Colonic mucosa (tissue), 4 donors: ENCODE results near the gene STXBP6. TPM values are rescaled to one million over a fixed set of nuclear protein-coding genes. Genes with fewer than 3 reads are reported as not detected.

ENCODE experiments used
- DNase-seq: peaks from one replicate; pipeline ENCODE4 v3.0.0-alpha.2; 2020
- H3K27ac ChIP-seq: fragments of 200-600 bp; one replicate; pipeline ENCODE4 v1.8.0; 2021
- H3K27me3 ChIP-seq: fragments of 200-600 bp; one replicate; pipeline ENCODE4 v1.8.0; 2021
- H3K36me3 ChIP-seq: fragments of 200-600 bp; one replicate; pipeline ENCODE4 v1.8.0; 2021
- H3K4me1 ChIP-seq: fragments of 200-600 bp; one replicate; pipeline ENCODE4 v1.8.0; 2021; ENCODE audit warnings: mild to moderate bottlenecking
- H3K4me3 ChIP-seq: fragments of 200-600 bp; one replicate; pipeline ENCODE4 v1.8.0; 2021
- H3K9ac ChIP-seq, 2 donors: one replicate each; pipeline ENCODE4 v1.7.0; 2013; ENCODE audit warnings: control low read depth in 2 of 2, low read depth in 2 of 2, low read length in 2 of 2
- H3K9me3 ChIP-seq: fragments of 200-600 bp; one replicate; pipeline ENCODE4 v1.8.0; 2021
- intact Hi-C: fragments of 100-400 bp; cut with DNase I; formaldehyde crosslinking; loops from one replicate; pipeline ENCODE4 v1.14.1; 2022
- total RNA-seq, 2 donors: library from RNA; stranded (reverse); fragmentation: NEBNext Ultra II Directional in 1 of 2; extraction: Animal tissue kit (Norgen Biotek cat#: 25700) in 1 of 2; gene quantifications; one replicate each; pipeline ENCODE4 v1.2.1, GENCODE V29; 2021
- TF ChIP-seq, protein P1 (sequence below): fragments of 200-600 bp; IDR thresholded peaks from one replicate; pipeline ENCODE4 v1.8.0; 2022; ENCODE audit warnings: antibody characterized with exemption, mild to moderate bottlenecking
- donor health status: healthy.
- donor health status: DM: no; HTN: no; CAD: no.
- donor health status: DM: no; HTN: no; CAD: no.

The STXBP6 gene
- total RNA-seq, 2 donors from 2014 or later: 23.7 to 26.1 TPM

DNA sequence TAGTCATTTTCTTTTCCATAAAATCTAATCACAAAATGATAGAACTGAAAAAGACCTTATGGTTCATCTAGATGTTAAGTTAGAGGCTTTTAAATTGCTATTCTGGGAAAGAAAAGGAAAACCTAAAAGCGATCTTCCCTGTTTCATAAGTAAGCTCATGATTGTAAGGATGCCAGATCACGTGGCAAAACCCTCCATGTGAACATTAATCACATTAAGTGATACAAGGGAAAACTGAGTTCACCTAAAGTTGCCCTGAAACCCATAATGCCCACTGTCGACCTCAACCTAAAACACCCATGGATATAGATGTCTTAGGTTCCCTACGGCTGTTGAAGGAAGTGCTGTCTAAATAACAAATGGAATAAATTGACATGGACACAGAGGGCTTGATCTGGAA lies 3.0 kb upstream of the STXBP6 start:
- intact Hi-C loops: no loop called here
- H3K36me3 ChIP-seq: no peaks in the 10 kb centered on the region
- TF ChIP-seq, protein P1, sequence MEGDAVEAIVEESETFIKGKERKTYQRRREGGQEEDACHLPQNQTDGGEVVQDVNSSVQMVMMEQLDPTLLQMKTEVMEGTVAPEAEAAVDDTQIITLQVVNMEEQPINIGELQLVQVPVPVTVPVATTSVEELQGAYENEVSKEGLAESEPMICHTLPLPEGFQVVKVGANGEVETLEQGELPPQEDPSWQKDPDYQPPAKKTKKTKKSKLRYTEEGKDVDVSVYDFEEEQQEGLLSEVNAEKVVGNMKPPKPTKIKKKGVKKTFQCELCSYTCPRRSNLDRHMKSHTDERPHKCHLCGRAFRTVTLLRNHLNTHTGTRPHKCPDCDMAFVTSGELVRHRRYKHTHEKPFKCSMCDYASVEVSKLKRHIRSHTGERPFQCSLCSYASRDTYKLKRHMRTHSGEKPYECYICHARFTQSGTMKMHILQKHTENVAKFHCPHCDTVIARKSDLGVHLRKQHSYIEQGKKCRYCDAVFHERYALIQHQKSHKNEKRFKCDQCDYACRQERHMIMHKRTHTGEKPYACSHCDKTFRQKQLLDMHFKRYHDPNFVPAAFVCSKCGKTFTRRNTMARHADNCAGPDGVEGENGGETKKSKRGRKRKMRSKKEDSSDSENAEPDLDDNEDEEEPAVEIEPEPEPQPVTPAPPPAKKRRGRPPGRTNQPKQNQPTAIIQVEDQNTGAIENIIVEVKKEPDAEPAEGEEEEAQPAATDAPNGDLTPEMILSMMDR: no peak

DNA sequence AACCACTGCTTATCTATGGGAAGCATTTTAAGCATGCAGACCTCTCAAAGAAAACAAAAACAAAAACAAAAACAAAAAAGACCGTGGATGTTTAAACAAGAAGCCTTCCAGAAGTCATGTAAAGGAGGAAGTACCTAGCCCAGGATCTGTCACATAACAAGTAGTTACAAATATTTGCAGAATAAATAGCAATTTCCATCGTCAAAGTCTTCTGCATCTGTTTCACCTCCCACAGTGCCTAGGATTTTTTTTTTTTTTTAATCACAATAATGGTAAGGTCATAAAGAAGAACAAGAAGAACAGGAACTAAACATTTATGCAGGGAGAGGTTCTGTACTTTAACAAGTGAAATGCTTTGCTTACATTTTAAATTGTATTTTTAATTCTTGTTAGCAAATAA lies 2.4 kb upstream of the STXBP6 start:
- Histone ChIP-seq H3K27ac (no peak overlapping the region), H3K4me3 (no peak overlapping the region), H3K9ac (no peak overlapping the region), H3K27me3 (no peaks in the 10 kb centered on the region), H3K4me1 (no peaks in the 10 kb centered on the region), H3K9me3 (no peaks in the 10 kb centered on the region), H3K36me3 (no peaks in the 10 kb centered on the region)
- TF ChIP-seq, protein P1: no peak
- DNase-seq: no peak
- intact Hi-C loops: no loop called here

More for the DNA sequence above, 3.0 kb upstream of the STXBP6 start:
- H3K4me3 ChIP-seq: no peak overlapping the region
- no peaks in the 10 kb centered on the region for H3K27me3 ChIP-seq
- no peaks in the 10 kb centered on the region for H3K4me1 ChIP-seq
- DNase-seq: no peak
- no peak overlapping the region for H3K27ac ChIP-seq
- no peak overlapping the region for H3K9ac ChIP-seq
- no peaks in the 10 kb centered on the region for H3K9me3 ChIP-seq

DNA sequence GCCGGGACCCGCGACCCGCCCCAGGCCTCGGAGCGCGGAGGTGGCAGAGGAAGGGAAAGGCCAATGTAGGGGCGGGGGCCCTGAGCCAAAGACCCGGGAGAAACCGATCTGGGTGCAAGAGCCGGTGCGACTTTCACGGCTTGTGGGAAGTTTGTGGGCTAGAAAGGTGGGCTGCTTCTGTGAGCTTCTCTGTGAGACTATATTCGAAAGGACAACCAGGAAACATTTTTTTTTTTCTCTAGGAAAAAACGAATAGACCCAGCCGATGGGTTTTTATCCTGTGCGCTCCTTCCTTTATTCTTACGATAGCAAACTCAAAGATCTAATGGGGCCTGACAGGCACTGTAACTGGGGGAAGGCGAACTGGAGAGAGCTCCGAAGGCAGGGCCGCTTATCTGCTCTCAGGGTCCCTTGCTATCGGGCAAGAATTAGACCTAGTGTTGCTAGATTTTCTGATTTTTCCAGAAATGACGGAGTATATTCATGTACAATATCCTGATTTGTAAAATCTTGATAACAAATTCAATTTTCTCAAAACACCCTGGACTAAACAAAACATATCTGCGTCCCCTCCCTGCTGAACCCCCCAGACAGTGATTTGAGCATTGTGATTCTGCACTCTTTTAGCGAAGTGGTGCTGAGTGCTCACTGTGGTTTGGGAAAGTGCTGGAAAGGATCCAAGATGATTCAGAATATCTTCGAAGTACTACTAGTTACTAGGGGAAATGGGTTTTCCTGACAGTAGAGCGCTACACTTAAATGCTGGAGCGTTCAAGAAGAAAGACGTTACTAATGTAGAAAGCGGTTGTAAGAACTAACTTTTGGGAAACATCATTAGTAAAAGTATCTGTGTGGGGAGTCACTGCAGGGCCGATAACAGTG lies 563 bp upstream of the STXBP6 start:
- Histone ChIP-seq H3K4me3 (peak overlapping the region; percentile 77), H3K27ac (peak overlapping the region; percentile 65), H3K4me1 (no peaks in the 10 kb centered on the region), H3K9ac (peak overlapping the region; percentile 75 to 85), H3K27me3 (no peaks in the 10 kb centered on the region), H3K9me3 (no peaks in the 10 kb centered on the region), H3K36me3 (no peaks in the 10 kb centered on the region)
- no peak for DNase-seq
- TF ChIP-seq, protein P1: no peak
- intact Hi-C loops: no loop called here

DNA sequence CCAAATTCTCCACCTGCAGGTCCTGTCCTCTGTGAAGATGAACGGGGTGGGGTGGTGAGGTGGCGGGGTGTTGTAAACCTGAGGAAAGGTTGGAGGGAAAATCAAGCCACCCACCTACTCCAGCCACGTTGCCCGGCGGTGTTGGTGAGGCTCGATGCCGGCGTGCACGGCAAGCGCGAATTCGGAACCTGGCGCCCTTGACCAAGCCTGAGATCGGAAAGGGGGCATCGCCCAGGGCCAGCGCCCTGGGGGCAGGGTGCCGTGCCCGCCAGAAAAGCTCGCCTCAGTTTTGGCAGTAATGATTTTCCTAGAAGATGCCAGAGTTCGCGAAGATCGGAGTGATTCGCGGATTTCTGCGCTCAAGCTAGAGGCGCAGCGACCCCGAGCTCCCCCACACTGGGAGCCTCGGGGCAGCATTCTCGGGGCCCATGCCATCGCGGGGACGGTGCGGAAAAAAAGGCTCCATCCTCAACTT lies 817 bp downstream of the STXBP6 start:
- Histone ChIP-seq H3K4me1 (no peaks in the 10 kb centered on the region), H3K36me3 (no peaks in the 10 kb centered on the region), H3K27me3 (no peaks in the 10 kb centered on the region), H3K4me3 (peak overlapping the region; percentile 77), H3K9me3 (no peaks in the 10 kb centered on the region), H3K9ac (peak overlapping the region; percentile 81 to 85), H3K27ac (peak overlapping the region; percentile 65)
- TF ChIP-seq, protein P1: no peak
- DNase-seq: peak; percentile 45
- intact Hi-C loops: no loop called here

DNA sequence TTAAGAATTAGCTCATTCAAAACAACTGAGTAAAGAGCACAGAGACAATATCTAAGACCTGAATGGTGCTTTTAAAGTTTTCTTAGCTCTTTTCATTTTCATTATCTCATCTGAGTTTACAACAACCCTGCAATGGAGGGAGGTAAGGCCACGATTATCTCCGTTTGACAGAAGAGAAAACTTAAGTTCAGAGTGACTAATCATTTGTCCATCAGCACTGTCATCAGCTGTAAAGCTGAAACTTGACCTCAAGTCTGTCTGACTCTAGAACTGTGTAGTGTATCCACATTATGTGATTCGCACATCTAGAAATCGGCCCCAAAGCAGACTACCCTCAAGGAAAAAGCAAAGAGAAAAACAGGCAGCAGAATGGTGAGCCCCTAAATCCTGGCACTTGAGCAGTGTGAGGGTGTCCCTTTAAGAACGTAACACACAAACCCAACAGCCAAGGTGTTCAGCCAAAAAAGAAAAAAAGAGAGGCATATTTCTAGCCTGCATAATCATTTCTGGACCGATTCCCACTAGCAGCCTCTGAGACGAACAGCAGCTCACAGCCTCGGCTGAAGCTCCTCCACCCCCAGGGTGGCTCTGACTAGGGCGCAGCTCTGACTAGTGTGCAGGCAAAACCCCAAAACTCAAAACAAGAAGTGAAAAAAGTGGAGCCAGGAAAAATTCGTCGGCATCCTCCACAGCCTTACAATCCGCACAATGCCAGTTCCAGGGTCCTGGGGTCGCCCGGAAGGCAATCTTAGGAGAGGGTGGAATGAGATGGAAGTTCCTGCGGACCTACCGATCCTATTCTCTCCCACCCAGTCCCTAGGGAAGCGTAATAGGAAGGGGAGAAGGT lies 1.6 kb downstream of the STXBP6 start:
- no peaks in the 10 kb centered on the region for H3K9me3 ChIP-seq
- H3K9ac ChIP-seq: peak overlapping the region; percentile 81 to 85
- H3K27ac ChIP-seq: peak overlapping the region; percentile 65
- no peaks in the 10 kb centered on the region for H3K4me1 ChIP-seq
- H3K4me3 ChIP-seq: peak overlapping the region; percentile 77
- no peaks in the 10 kb centered on the region for H3K36me3 ChIP-seq
- no peaks in the 10 kb centered on the region for H3K27me3 ChIP-seq
- DNase-seq: peak; percentile 46
- intact Hi-C loops: no loop called here
- TF ChIP-seq, protein P1: no peak
